HepG2 (cell line): ENCODE results near the gene TRA2B. TPM values are rescaled to one million over a fixed set of nuclear protein-coding genes. Genes with fewer than 3 reads are reported as not detected.

Experiments used
- AHR ChIP-seq: IDR thresholded peaks from 2 replicates; pipeline ENCODE4 v1.6.1; 2018; ENCODE audit warnings: missing genetic modification reagents, missing compliant biosample characterization
- ATF2 ChIP-seq: sonication (generic); formaldehyde crosslinking; IDR thresholded peaks from 2 replicates; pipeline ENCODE4 v1.4.0; 2020; ENCODE audit warnings: missing genetic modification reagents
- BHLHE40 ChIP-seq: IDR thresholded peaks from 2 replicates; pipeline ENCODE4 v1.6.1; 2011; ENCODE audit warnings: low read length, improper control_type of control experiment
- CSRNP2 ChIP-seq: sonication (generic); formaldehyde crosslinking; conservative IDR thresholded peaks from 2 replicates; pipeline ENCODE4 v1.8.0; 2022; ENCODE audit warnings: low read depth, missing genetic modification reagents
- FOXK1 ChIP-seq: sonication (generic); formaldehyde crosslinking; IDR thresholded peaks from 2 replicates; pipeline ENCODE4 v1.4.0; 2020; ENCODE audit warnings: low read depth, missing genetic modification reagents, borderline replicate concordance
- HDAC6 ChIP-seq: fragments of 200-600 bp; sonication (generic); IDR thresholded peaks from 2 replicates; pipeline ENCODE4 v1.7.0; 2017; ENCODE audit warnings: mild to moderate bottlenecking, antibody characterized with exemption, low read length, low read depth
- KDM5B ChIP-seq: sonication (generic); formaldehyde crosslinking; IDR thresholded peaks from 2 replicates; pipeline ENCODE4 v1.4.0; 2020; ENCODE audit warnings: missing genetic modification reagents, mild to moderate bottlenecking, borderline replicate concordance
- MED1 ChIP-seq: sonication (generic); formaldehyde crosslinking; IDR thresholded peaks from 2 replicates; pipeline ENCODE4 v1.4.0; 2020; ENCODE audit warnings: missing genetic modification reagents
- MIXL1 ChIP-seq: IDR thresholded peaks from 2 replicates; pipeline ENCODE4 v1.6.1; 2016
- PHF20 ChIP-seq: sonication (generic); formaldehyde crosslinking; IDR thresholded peaks from 2 replicates; pipeline ENCODE4 v1.5.0; 2020; ENCODE audit warnings: mild to moderate bottlenecking, missing genetic modification reagents
- PRPF4 ChIP-seq: fragments of 200-400 bp; formaldehyde crosslinking; IDR thresholded peaks from 2 replicates; pipeline ENCODE4 v1.6.1; 2016; ENCODE audit warnings: low read length, low read depth; ENCODE audit not compliant: poor library complexity, severe bottlenecking
- SIX1 ChIP-seq: sonication (generic); formaldehyde crosslinking; IDR thresholded peaks from 2 replicates; pipeline ENCODE4 v1.4.0; 2020; ENCODE audit warnings: missing genetic modification reagents, borderline replicate concordance
- TAF1 ChIP-seq: sonication (generic); formaldehyde crosslinking; IDR thresholded peaks from 2 replicates; pipeline ENCODE4 v1.4.0; 2020; ENCODE audit warnings: missing genetic modification reagents
- TBP ChIP-seq: sonication (generic); formaldehyde crosslinking; IDR thresholded peaks from 2 replicates; pipeline ENCODE4 v1.5.0; 2020; ENCODE audit warnings: missing genetic modification reagents
- ZBTB1 ChIP-seq: sonication (generic); formaldehyde crosslinking; IDR thresholded peaks from 2 replicates; pipeline ENCODE4 v1.4.0; 2020; ENCODE audit warnings: missing genetic modification reagents, borderline replicate concordance
- ZNF232 ChIP-seq: sonication (generic); formaldehyde crosslinking; IDR thresholded peaks from 2 replicates; pipeline ENCODE4 v1.4.0; 2020; ENCODE audit warnings: missing genetic modification reagents, borderline replicate concordance
- ZNF292 ChIP-seq: sonication (generic); formaldehyde crosslinking; IDR thresholded peaks from 2 replicates; pipeline ENCODE4 v1.8.1; 2022; ENCODE audit warnings: mild to moderate bottlenecking, low read depth, missing genetic modification reagents, borderline replicate concordance
- ZNF30 ChIP-seq: sonication (generic); formaldehyde crosslinking; IDR thresholded peaks from 2 replicates; pipeline ENCODE4 v1.5.0; 2020; ENCODE audit warnings: mild to moderate bottlenecking, missing genetic modification reagents
- ZNF333 ChIP-seq: sonication (generic); formaldehyde crosslinking; IDR thresholded peaks from 2 replicates; pipeline ENCODE4 v1.4.0; 2020; ENCODE audit warnings: mild to moderate bottlenecking, missing genetic modification reagents, borderline replicate concordance
- ZNF546 ChIP-seq: sonication (generic); formaldehyde crosslinking; conservative IDR thresholded peaks from 2 replicates; pipeline ENCODE4 v1.8.1; 2023; ENCODE audit warnings: mild to moderate bottlenecking, missing genetic modification reagents
- ZSCAN29 ChIP-seq: sonication (generic); formaldehyde crosslinking; conservative IDR thresholded peaks from 2 replicates; pipeline ENCODE4 v1.4.0; 2020; ENCODE audit warnings: mild to moderate bottlenecking, missing genetic modification reagents
- ZSCAN31 ChIP-seq: sonication (generic); formaldehyde crosslinking; IDR thresholded peaks from 2 replicates; pipeline ENCODE4 v1.5.0; 2020; ENCODE audit warnings: low read depth, mild to moderate bottlenecking, missing genetic modification reagents
- ZUFSP ChIP-seq: sonication (generic); formaldehyde crosslinking; IDR thresholded peaks from 2 replicates; pipeline ENCODE4 v1.9.0; 2021; ENCODE audit warnings: missing genetic modification reagents, mild to moderate bottlenecking, borderline replicate concordance
- polyA plus RNA-seq, 8 experiments: library from polyadenylated mRNA; depleted of rRNA in 3 of 8; stranded (reverse) in 7 of 8; unstranded in 1 of 8; fragments of >200 nt; fragmentation: Illumina TruSeq in 4 of 8; extraction: Trizol in 4 of 8; gene quantifications; 2 replicates each; pipeline versions ENCODE4 v1.2.1 to v1.2.3, GENCODE V29; 2011 to 2016; ENCODE audit warnings: low read depth in 4 of 8, missing spikeins in 1 of 8, mixed read lengths in 1 of 8; ENCODE audit not compliant: insufficient read depth in 1 of 8
- total RNA-seq, 5 experiments: library from RNA; depleted of rRNA; stranded (reverse); fragments of >200 nt; fragmentation: Illumina TruSeq; extraction: Trizol; gene quantifications; 2 replicates each; pipeline ENCODE4 v1.2.3, GENCODE V29; 2016; ENCODE audit warnings: low read depth in 1 of 5
- TF ChIP-seq, protein P1 (sequence below): sonication (generic); formaldehyde crosslinking; IDR thresholded peaks from 2 replicates; pipeline ENCODE4 v1.4.0; 2020; ENCODE audit warnings: missing genetic modification reagents

Gene TRA2B
- total and polyA plus RNA-seq, 2 of the 13 experiments (the other 11 are each of a cell fraction or from before 2014, with no cell fraction given), result 105 to 241 TPM

DNA sequence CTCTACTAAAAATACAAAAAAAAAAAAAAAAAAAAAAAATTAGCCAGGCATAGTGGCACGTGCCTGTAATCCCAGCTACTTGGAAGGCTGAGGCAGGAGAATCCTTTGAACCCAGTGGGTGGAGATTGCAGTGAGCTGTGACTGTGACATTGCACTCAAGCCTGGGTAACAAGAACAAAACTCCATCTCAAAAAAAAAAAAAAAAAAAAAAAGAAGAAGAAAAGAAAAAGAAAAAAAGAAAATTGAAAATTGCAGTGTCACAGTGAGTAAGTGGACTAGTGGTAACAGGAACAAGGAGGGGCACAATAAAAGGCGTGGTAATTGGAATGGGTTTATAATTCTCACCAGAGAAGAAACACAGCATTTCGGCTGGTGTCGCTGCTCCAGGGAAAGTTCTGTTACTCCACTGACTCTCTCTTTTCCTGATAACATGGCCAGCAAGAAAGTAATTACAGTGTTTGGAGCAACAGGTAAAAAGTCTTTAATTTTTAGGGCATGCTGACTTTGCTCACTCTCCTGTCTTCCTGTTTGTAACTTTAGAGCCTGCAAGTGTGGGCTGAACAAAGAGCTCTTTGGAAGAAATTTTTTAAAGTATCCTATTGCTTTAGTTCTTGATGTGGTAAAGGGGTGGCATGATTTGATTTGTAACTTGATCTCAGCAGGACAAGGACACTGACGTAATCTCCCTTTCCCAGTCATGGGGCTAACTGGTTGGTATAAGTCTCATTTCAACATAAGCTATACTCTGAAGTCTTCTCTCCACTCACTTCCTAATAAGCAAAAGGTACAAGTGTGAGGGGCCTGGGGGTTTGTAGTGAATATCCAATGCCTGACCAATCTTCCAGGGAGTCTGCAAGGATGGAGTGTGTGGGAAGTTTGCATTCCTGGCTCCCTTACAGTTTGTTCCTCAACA lies 22.1 kb upstream of the TRA2B start (continued):
- TF ChIP-seq CSRNP2 (CRISPR knock-in tag) (no peak), ZNF30 (CRISPR knock-in tag) (no peak), BHLHE40 (peak; percentile 65; the same call in 1 of the 2 replicates), ZNF546 (CRISPR knock-in tag) (no peak), TBP (CRISPR knock-in tag) (no peak), ZUFSP (CRISPR knock-in tag) (no peak), ZSCAN31 (CRISPR knock-in tag) (no peak), PRPF4 (no peak), AHR (no peak), MED1 (no peak), TAF1 (CRISPR knock-in tag) (peak; percentile 20), FOXK1 (no peak), KDM5B (no peak), MIXL1 (CRISPR knock-in tag) (no peak), ZNF333 (CRISPR knock-in tag) (no peak), ZSCAN29 (CRISPR knock-in tag) (no peak), ZNF292 (0 out of 2 replicates have a peak, but pooled peaks have one; percentile 27), HDAC6 (no peak), ZBTB1 (CRISPR knock-in tag) (no peak), ATF2 (peak; percentile 75; the same call in 1 of the 2 replicates), PHF20 (CRISPR knock-in tag) (no peak), ZNF232 (no peak), SIX1 (CRISPR knock-in tag) (peak; percentile 98)
- TF ChIP-seq, protein P1, sequence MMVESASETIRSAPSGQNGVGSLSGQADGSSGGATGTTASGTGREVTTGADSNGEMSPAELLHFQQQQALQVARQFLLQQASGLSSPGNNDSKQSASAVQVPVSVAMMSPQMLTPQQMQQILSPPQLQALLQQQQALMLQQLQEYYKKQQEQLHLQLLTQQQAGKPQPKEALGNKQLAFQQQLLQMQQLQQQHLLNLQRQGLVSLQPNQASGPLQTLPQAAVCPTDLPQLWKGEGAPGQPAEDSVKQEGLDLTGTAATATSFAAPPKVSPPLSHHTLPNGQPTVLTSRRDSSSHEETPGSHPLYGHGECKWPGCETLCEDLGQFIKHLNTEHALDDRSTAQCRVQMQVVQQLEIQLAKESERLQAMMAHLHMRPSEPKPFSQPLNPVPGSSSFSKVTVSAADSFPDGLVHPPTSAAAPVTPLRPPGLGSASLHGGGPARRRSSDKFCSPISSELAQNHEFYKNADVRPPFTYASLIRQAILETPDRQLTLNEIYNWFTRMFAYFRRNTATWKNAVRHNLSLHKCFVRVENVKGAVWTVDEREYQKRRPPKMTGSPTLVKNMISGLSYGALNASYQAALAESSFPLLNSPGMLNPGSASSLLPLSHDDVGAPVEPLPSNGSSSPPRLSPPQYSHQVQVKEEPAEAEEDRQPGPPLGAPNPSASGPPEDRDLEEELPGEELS (CRISPR knock-in tag), result no peak
